PFSK-1 (cell line): ENCODE results near the gene FAM120B.

Experiments
- POLR2AphosphoS5 ChIP-seq: IDR thresholded peaks from 2 replicates; pipeline ENCODE4 v1.6.1; 2012; ENCODE audit warnings: low read depth, mild to moderate bottlenecking, control low read depth, low read length, moderate library complexity
- SIN3A ChIP-seq: IDR thresholded peaks from 2 replicates; pipeline ENCODE4 v1.6.1; 2012; ENCODE audit warnings: mild to moderate bottlenecking, low read length, moderate library complexity, borderline replicate concordance; ENCODE audit not compliant: insufficient read depth
- TAF1 ChIP-seq: IDR thresholded peaks from 2 replicates; pipeline ENCODE4 v1.6.1; 2012; ENCODE audit warnings: low read length, control low read depth, borderline replicate concordance; ENCODE audit not compliant: insufficient read depth
- TF ChIP-seq, protein P1 (sequence below), 2 experiments: IDR thresholded peaks; 2 replicates each; pipeline versions ENCODE4 v1.6.1 to v1.8.0; 2011 to 2012; ENCODE audit warnings: low read depth in 2 of 2, low read length in 2 of 2, control low read depth in 1 of 2, inconsistent platforms in 1 of 2, mild to moderate bottlenecking in 1 of 2, moderate library complexity in 1 of 2; ENCODE audit not compliant: insufficient read depth in 1 of 2

DNA sequence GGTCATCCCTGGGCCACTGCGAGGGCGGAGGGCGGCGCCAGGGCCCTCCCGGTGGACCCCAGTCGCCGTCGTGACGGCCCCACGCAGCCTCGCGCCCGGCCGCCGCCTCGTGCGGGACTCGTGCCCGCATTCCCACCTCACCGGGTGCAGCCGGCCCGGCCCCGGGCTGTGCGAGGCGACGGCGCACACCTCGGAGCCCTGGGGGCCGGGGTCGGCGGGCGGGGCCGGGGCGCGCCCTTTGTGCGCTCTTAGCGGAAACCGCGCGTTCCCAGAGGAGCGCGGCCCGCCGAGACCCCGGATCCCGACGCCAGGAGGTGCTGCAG, 10.2 kb upstream of the FAM120B start:
- TF ChIP-seq SIN3A (no peak), POLR2AphosphoS5 (no peak), TAF1 (no peak)
- TF ChIP-seq, protein P1, sequence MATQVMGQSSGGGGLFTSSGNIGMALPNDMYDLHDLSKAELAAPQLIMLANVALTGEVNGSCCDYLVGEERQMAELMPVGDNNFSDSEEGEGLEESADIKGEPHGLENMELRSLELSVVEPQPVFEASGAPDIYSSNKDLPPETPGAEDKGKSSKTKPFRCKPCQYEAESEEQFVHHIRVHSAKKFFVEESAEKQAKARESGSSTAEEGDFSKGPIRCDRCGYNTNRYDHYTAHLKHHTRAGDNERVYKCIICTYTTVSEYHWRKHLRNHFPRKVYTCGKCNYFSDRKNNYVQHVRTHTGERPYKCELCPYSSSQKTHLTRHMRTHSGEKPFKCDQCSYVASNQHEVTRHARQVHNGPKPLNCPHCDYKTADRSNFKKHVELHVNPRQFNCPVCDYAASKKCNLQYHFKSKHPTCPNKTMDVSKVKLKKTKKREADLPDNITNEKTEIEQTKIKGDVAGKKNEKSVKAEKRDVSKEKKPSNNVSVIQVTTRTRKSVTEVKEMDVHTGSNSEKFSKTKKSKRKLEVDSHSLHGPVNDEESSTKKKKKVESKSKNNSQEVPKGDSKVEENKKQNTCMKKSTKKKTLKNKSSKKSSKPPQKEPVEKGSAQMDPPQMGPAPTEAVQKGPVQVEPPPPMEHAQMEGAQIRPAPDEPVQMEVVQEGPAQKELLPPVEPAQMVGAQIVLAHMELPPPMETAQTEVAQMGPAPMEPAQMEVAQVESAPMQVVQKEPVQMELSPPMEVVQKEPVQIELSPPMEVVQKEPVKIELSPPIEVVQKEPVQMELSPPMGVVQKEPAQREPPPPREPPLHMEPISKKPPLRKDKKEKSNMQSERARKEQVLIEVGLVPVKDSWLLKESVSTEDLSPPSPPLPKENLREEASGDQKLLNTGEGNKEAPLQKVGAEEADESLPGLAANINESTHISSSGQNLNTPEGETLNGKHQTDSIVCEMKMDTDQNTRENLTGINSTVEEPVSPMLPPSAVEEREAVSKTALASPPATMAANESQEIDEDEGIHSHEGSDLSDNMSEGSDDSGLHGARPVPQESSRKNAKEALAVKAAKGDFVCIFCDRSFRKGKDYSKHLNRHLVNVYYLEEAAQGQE (IDR thresholded peaks at IDR 0.05; ENCODE audit: insufficient read depth in 1 of 2, low read depth in 2 of 2, low read length in 2 of 2), result no peak
